IPS-NIHi7 (cell line): ENCODE data around the gene MAMLD1.

Source experiments
- DNase-seq: peaks from one replicate; pipeline ENCODE4 v3.0.0; 2012; ENCODE audit warnings: mixed read lengths; ENCODE audit errors: extremely low spot score

The MAMLD1 gene

DNA sequence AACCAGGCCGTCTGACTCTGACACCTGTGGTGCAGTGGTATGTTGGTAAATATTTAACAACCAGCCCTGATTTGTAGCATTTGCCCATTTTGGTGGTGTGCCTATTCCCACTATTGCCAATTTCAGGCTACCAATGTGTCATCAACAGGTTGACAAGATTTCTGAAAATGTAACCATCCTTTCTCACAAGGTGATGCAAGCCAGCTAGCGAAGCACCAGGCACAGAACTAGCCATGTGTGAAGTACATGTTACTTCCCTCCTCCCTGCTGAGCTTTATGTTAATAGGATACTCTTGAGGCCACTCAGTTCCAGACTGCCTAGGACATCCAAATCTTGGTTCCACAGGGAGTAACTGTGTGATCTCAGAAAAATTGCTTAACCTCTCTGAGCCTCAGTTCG is 7.2 kb upstream of the MAMLD1 start:
- no peak for DNase-seq

DNA sequence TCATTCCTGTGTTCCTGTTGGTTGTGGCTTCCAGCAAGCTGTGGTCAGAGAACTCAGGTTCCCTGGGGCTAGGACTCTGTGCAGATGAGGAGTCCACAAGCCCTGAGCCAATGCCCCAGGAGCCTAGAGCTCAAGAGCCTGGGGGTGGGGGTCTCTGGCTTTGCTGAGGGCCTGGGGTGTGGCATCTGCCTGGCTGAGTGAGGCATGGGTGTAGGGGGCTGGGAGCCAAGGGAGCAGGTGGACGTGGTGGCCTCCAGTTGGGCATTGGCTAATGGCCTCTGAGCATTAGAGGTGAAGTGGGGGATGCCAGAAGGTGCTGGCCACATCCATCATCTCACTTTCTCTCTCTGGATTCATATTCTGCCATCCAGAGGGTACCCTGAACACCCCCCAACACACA is 5.3 kb upstream of the MAMLD1 start:
- DNase-seq, result no peak

DNA sequence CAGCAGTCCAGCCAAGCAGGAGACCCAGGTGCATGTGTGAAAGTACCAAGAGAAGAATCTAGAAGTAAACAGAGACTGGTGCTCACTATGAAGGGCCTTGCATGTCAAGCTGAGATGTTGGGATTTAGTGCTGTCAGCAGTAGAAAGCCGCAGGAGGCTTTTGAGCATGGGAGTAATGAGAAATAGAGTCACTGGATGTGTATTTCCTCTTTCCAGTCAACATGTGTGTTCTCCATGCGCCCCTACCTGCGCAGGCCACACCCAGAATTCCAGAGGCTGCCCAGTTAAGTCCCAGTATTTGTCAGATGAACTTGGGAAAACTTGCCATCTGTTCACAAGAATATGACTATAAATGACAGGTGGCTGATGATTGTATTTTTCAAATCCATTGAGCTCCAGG is 4.5 kb upstream of the MAMLD1 start:
- no peak for DNase-seq

DNA sequence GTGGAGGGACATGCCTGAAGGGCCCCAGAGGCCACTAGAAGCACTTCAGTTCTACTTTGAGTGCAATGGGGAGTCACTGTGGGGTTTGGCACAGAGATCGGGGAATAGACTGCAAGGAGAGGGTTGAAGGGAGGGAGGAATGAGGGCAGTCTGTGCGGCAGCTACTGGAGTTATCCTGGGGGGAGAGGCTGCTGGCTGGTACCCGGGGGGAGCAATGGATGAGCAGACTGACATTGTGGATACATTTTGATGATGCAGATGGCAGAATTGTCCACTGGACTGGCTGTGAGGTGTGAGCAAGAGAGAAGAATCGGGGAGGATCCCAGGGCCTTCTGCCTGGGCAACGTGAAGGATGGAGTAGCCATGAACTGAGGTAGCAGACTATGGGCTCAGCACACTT is 2.8 kb upstream of the MAMLD1 start:
- no peak for DNase-seq

DNA sequence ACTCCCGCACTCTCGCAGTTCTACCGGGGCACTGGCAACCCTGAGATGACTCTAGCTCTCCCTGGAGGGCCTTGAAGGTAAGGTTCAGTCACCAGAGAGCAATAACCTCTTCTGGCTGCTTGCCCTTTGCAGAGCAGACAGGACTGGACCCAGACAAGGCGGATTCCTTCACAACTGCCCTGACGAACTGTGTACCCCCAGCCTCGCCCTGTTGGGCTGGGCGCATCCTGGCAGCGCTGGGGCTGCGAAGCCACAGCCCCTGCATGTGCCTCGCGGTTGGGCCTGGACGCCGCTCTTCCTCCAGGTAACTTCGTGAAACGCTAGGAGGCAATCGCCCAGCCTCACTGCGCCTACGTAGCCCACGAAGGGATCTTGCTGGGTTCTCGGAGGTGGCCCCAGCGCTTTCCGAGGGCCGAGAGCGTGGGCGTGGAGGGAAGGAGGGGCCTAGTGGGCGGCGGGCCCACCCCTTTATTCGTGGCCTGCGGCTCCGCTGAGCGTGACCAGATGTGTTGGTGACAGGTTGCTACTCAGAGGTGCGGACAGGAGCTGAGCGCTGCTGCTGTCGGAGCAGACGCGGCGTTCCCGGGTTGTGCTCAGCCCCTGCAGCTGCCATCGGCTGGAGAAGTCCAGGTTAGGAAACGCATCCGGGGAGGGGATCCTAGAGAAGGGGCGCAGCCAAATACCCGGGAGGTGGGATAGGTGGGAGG is 1.9 kb upstream of the MAMLD1 start:
- no peak for DNase-seq

DNA sequence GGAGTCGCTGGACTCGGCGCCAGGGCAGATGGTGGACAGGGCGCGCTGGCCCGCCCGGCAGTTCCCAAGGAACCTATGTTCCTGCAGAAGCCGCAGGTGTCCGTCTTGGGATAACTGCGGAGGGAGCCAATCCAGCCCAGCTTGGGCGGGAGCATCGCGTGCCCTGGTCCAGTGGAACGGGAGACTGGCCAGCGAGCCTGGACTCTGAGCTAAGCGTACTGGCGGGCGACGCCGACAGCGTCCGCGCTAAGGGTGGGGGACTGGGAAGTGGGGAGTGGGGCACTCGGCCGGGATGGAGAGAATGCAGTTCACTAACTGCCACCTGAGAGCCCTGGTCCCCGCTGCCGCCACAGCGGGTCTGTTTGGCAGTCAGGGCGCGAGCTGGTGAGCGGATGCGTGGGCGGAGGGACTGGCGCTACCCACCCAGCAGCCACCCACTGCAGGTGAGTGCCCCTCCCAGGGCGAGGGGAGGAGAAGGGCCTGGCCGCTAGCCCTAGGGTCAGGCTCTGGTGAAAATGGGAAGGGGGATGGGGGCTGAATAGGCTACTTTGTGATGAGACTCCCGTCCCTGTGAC is 1.3 kb upstream of the MAMLD1 start:
- no peak for DNase-seq

DNA sequence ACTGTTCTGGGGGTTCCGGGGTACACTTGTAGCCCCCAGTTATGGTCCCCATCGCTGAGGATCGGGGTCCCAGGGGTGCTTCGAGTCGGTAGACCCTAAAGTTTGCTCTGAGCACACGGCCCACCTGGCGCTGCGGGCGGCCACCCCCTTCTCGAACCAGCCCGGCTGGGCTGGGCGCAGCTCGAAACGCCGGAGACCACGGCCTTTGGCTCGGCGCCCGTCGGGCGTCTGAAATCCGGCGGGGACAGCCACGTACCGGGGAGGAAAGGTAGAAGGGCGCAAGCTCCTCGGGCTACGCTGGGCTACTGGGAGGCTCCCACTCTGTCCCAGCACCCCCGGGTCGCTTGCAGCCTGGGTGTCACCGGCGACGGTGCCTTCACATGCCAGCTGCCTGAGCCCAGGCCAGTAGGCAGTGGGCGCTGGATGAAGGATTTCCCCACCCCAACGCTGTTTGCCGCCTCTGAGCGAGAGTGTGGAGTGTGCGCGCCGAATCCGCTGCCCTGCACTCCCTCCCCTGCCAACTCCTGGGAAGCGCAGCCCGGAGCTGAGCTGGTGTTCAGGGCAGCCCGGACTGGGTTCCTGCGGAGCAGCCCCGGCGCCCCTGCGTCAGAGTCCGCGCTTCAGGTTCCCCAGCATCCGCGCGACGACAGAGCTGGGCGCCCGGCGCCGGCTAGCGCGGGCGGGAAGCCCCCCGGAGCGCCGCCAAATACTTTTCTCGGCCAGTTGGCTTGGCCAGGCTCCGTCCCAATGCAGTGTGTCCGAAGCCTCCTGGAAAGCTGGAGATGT is 637 bp downstream of the MAMLD1 start:
- DNase-seq, result no peak

DNA sequence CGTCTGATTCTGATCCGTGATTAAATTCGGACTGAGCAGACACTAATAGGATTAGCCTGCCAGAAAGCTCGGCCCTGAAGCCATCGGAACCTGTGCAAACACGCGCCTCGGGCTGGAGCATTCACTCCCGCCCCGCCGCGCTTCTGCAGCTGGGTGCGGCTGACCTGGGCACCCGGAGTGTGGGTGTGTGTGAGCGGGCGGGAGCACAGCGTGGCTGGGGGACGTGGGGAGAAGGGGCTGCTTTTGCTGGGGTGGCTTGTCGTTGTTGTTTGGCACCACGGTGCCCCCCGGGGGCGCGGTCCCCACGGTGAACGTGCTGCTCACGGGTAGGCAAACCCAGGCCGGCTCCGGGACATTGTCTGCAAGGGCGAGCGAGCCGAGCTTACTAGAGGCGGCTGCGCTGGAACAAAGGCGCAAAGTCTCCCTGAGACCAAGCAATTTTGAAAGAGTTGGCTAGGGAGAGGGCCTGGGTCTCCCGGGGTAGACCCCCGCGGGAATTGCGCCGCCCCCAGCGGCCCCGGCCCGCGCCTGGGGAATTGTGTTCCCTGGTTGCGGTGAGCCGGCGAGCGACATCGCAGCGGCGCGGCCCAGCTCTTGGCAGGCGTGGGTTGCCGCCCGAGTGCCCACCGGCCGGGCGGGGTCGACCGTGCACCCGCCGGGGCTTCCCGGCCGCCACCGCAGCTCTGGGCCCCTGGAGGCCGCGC is 1.4 kb downstream of the MAMLD1 start:
- DNase-seq, result no peak

DNA sequence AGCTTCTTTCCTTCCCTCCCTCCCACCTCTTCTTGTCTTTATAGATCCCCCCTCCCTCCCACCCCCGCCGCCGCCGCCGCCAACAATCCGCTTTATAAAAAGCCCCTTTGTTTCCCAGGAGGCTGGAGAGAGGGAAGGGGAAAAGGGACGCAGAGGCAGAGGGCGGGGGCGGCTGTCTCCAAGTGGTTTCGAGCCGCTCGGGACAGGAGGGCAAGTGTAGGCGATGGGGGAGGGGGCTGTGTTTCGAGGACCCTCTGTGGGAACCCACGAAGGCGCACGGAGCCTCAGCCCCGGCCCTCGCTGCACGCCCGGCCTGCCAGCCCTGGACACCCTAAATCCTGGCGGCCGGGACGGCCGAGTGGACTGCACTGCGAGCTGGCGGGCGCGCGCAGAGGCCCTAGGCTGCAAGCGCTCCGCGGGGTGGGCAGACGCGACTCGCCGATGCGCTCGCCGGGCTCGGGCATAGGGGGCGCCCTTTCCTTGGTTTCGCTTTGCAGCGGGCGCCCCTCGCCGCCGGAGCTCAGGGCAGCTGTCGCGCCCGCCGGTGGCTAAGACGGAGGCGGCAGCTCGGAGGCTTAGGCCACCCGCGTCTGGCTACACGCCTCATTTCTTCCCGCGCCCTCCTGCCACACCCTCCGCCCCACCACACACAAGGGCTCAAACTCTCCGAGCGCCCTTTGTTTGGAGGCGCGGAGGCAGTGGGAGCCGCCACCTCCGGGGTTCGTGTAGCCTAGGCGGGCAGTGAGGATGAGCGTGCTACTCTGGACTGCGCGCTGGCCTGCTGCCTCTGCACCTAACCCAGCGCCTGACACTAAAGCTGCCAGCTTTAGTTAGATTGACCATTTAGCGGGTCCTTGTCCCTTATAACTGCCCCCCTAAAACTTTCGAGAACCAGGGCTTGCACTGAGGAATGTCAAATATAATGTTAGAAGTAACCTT is 2.2 kb downstream of the MAMLD1 start:
- no peak for DNase-seq

DNA sequence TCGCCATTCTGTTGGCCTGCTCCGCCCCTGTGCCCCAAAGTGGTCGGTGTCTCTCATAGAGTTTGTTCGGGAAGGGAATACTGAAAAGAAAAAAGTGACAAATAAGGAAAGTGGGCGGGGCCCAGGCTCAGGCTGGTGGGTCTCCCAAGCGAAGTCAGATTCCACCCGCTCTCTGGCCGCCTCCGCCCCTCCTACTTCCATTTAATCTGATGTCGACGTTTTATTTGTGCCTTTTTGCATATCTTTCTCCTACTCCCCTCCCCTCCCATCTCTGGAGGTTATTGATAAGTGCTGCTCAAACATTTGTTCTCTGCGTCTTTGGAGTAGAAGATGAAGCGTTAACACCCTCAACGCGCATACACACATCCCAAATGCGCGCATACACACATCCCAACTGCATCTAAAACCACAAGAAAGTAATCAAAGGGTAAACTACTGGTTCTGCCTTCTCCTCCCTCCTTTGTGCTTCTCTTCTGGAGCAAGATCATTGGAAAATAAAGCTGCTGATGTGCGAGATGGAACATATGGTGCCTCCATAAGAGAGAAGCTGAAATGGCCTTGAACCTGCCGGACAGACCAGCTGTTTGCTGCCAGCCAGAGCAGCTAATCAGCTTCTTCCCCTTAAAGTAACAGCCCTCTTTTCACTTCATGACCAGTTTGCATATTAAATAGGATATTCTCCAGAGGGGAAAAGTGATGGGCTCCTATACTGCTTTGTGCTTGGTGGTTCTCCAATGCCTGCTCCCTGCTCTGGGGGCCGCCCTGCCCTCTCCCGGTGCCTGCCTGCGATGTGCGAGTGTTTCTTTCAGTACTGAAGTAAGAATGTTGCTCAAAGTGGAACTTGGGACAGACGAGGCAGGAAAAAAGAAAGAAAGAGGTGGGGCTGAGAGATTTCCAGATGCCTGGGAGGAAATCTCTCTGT is 3.1 kb downstream of the MAMLD1 start:
- DNase-seq, result no peak

DNA sequence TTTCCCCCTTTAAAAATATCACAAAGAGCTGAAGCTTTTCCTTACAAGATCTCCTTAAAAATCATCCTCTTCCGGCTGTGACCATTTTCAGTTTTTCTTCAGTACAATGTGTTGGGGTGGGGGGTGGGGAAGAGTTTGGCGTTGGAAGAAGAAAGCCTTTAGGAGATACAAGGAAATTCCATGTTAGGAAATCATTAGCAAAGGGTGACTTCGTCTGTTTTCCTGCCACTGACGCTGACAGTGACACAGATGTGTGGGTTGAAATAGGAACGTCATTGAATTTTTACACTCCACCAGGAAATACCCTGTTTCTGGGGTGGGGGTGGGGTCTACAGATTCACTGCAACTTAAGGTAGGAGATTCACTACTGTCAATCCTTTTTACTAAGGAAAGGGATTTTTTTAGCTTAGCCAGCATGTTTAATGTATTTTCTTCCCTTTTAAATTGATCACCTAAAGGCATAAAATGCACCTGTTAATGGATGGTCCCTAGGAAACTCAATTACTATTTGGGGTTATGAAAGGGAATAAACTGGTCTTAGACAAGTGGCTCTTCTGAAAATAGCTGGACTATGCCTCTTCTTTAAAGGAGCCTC is 3.9 kb downstream of the MAMLD1 start:
- no peak for DNase-seq

DNA sequence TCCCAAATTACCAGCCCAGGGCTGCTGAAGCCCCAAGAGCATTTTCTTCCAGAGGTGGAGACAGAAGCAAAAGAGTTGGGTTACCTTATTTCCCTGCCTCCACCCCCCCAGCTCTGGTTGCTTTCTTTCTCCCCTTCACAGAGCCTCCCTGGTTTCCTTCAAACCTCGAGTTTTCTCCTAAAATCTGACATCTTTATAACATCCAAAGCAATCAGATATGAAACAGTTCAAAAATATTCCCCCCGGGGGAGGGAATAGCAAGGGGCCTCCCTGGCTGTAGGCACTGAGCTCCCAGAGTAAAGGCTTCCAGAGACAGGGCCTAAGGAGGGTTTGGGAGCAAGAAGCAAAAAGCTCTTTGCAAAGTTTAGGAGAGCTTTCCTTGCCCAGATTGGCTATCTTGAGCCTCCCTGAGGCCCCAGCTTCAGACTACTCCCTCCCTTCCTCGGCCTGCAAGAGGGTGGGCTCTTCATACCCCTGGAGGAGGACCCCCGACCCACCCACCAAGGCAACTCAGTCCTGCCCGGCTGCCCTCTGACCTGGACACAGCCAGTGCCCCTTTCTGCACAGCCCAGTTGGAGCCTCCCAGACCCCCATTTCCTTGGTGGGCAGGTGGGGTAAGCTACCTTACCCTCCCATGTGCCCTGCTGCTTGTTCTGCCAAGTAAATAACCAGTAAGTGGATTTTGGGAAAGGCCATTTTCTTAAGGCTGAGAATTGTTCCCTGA is 7.6 kb downstream of the MAMLD1 start:
- no peak for DNase-seq

DNA sequence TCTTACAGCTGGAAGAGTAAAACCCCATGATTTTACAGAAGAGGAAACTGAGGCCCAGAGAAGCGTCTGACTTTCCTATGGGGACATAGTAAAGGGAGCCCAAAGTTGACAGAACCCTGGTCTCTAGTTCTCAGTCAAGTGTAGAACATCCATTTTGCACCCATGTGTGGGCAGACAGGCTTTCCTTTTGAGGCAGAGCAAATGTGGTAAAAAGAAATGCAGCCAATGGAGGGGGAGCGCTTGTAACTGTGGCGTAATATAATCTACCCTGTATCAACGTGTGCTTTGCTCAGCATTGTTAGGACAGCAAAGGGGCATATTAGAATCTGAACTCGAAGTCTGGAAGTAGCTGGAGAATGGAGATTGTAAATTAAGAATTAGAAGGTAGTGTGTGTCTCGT is 8.8 kb downstream of the MAMLD1 start:
- DNase-seq, result no peak

DNA sequence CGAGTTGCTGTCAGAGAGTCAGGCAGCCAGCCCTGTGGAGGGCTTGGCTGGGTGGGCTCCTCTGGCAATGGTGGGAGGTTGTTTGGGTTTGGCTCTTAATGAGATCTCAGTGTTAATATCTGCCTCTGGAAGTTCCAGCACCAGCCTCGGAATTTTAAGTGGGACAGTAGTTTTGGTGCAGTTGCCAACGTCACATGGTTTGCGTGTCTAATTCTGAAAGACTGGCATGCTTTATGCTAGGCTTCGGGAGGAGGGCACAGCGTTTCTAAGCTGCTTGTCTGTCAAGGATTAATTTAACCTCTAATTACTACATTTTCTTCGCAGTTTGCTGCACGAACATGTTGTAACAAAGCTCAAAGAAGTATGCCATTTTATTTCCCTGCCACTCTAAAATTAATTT is 9.2 kb downstream of the MAMLD1 start:
- DNase-seq, result no peak

DNA sequence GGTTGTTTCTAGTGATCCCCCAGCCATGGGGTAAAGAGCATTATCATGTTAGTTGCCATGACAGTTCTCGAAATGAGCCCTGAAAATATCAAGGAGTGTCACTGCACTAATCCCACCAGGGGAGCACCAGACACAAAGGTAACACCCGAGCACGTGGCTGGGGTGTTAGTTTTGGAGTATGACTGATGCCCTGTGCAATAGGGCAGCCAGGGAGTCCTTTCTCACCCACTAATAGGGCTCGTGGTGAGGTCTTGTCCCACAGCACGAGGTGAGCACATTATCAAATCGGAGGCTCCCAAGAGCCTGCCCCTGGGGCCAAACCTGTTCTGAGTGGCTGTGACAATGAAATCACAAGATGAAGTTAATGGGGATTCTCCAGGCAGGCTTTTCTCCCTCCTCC is 9.6 kb downstream of the MAMLD1 start:
- no peak for DNase-seq

DNA sequence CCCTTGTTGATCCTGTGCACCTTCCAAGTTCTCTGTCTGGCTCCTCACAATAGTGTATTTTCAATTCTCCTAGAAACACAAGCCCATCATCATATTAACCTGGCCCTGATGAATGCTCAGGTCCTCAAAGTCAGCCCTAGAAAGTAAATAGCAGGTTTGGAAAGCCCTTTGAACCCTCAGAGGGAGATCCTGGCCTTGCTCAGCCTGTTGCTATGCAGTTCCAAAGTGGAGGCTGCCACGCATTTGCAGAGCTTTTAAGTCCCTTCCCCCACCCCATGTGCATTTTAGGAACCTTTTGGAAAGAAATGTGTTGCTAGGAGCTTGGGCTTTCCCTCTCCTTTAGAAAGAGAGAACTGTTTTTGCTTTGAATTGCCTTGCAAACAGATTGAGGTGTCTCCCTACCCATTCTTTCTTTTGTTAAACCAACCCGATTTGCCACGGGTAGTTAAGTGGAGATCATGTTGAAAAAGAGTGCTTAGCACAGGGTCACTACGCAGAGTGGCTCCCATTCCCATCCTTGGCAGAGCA is 12.2 kb downstream of the MAMLD1 start:
- no peak for DNase-seq

DNA sequence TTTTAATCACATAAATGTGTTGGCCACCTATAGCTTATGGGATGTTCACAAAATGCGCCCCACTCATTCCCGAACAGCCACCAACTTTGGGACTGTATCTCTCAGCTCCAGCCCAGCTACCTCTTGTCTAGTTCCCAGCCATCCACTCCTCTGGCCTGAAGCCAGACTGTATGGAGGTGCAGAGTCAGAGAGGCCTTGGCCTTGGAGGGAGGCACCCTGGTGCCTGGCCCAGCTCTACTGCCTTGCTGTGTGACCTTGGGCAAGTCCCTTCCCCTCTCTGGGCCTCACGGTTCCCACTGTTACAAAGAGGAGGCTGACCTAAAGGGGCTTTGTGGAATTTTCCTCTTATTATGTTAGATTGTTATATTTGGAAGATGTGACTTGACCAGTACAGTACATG is 13.9 kb downstream of the MAMLD1 start:
- no peak for DNase-seq

DNA sequence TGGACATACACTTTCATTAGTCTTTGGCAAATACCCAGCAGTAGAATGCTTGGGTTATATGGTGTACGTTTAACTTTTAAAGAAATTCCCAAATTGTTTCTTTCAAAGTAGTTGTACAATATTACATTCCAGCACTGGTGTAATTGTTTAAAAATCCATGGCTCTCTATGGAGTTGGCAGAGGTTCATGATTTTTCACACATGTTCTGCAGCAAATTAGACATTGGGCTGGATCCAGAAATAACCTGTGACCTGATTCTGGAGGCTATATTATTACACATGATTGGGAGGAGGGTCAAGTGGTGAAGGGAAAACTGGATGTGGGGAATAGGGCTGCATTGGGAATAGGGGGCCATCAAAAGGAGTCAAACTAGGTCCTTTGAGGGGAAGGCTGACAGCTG is 41.9 kb downstream of the MAMLD1 start:
- no peak for DNase-seq

DNA sequence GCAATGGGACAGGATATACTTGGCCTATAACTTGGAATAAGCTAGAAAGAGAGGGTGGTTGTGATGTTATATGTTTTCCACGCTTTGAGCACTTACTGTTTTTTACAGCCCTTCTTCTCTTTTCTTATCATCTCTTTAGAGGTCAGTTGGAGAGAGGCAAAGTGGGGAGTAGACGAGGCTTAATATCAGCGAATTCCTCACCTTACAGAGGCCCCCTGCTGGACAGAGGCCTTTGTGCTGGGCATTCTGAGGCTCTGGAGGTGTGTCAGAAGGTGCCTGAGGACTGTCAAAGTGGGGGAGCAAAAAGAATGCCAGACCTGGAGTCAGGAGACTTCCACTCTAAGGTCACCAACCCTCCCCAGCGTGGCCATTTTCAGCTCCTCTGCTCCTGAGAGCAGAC is 42.5 kb downstream of the MAMLD1 start:
- no peak for DNase-seq
